H1 (cell line): ENCODE results near the gene GALK1. TPM values are rescaled to one million over a fixed set of nuclear protein-coding genes. Genes with fewer than 3 reads are reported as not detected.
A peak's percentile ranks its signal among the peaks of the same experiment; 100 is the strongest.

Experiments used
- CTCF ChIA-PET: fragments of 300-600 bp; sonication (Branson Sonifier 250); formaldehyde crosslinking; loops from one replicate; lab custom pipeline; 2021; ENCODE audit not compliant: partially characterized antibody; lab: Charles Lee
- POLR2A ChIA-PET: fragments of 300-600 bp; sonication (Branson Sonifier 250); formaldehyde crosslinking; loops from one replicate; lab custom pipeline; 2021; ENCODE audit warnings: inconsistent platforms; ENCODE audit not compliant: partially characterized antibody; lab: Charles Lee
- DNase-seq, 2 experiments: peaks; one replicate each; pipeline versions ENCODE4 v3.0.0 to v3.0.0-alpha.2; 2010 to 2022; ENCODE audit warnings: low spot score in 2 of 2, low read depth in 1 of 2, mixed read lengths in 1 of 2
- FAIRE-seq: peaks from 2 replicates; lab custom pipeline; 2011; peaks lifted over from hg19 to GRCh38; lab: Jason Lieb, UNC
- H2AFZ ChIP-seq: 2 replicates; pipeline ENCODE4 v1.8.1; 2012; ENCODE audit warnings: low read length, inconsistent platforms
- H2AK5ac ChIP-seq: 2 replicates; pipeline ENCODE4 v1.6.1; 2013; ENCODE audit warnings: low read depth, low read length
- H2BK120ac ChIP-seq: replicated peaks from 2 replicates; pipeline ENCODE3; 2013; ENCODE audit warnings: low read depth, low read length, inconsistent platforms
- H2BK12ac ChIP-seq: 2 replicates; pipeline ENCODE4 v1.6.1; 2013; ENCODE audit warnings: low read depth, low read length
- H2BK15ac ChIP-seq: 2 replicates; pipeline ENCODE4 v1.6.1; 2013; ENCODE audit warnings: low read length
- H2BK20ac ChIP-seq: 2 replicates; pipeline ENCODE4 v1.6.1; 2013; ENCODE audit warnings: low read length
- H2BK5ac ChIP-seq: 2 replicates; pipeline ENCODE4 v1.6.1; 2013; ENCODE audit warnings: low read depth, low read length
- H3K14ac ChIP-seq: 2 replicates; pipeline ENCODE4 v1.6.1; 2013; ENCODE audit warnings: inconsistent platforms; ENCODE audit not compliant: insufficient read length
- H3K18ac ChIP-seq: 2 replicates; pipeline ENCODE4 v1.6.1; 2013; ENCODE audit warnings: low read length; ENCODE audit errors: extremely low read depth
- H3K23ac ChIP-seq: 2 replicates; pipeline ENCODE4 v1.6.1; 2013; ENCODE audit warnings: inconsistent platforms; ENCODE audit not compliant: insufficient read length
- H3K23me2 ChIP-seq: 2 replicates; pipeline ENCODE4 v1.6.1; 2013; ENCODE audit warnings: low read depth, low read length
- H3K27ac ChIP-seq: 2 replicates; pipeline ENCODE4 v1.6.1; 2011; ENCODE audit warnings: low read depth, low read length, inconsistent platforms
- H3K27me3 ChIP-seq, 4 experiments: replicated peaks in 1 of 4; 1 replicate in 1 of 4; 2 replicates in 3 of 4; pipeline versions ENCODE4 v1.6.1 to v1.8.1; 2011 to 2013; ENCODE audit warnings: low read length in 3 of 4, mild to moderate bottlenecking in 3 of 4, inconsistent platforms in 2 of 4, mixed read lengths in 2 of 4, moderate library complexity in 1 of 4; ENCODE audit not compliant: control insufficient read depth in 3 of 4, insufficient read depth in 3 of 4; ENCODE audit errors: extremely low read depth in 1 of 4
- H3K36me3 ChIP-seq, 4 experiments: 2 replicates each; pipeline versions ENCODE4 v1.6.1 to v1.8.1; 2011 to 2013; ENCODE audit warnings: mild to moderate bottlenecking in 4 of 4, low read length in 3 of 4, moderate library complexity in 2 of 4, control low read depth in 1 of 4, inconsistent platforms in 1 of 4; ENCODE audit not compliant: insufficient read depth in 4 of 4, control insufficient read depth in 2 of 4
- H3K4ac ChIP-seq: replicated peaks from 2 replicates; pipeline ENCODE3; 2013; ENCODE audit warnings: low read length, low read depth, mixed read lengths, inconsistent platforms; ENCODE audit not compliant: insufficient read length
- H3K4me1 ChIP-seq, 4 experiments: replicated peaks in 1 of 4; 1 replicate in 1 of 4; 2 replicates in 3 of 4; pipeline versions ENCODE4 v1.6.1 to v1.8.1; 2011 to 2013; ENCODE audit warnings: low read length in 3 of 4, inconsistent platforms in 2 of 4, mixed read lengths in 1 of 4; ENCODE audit not compliant: insufficient read depth in 4 of 4, control insufficient read depth in 3 of 4
- H3K4me2 ChIP-seq, 2 experiments: 2 replicates each; pipeline versions ENCODE4 v1.6.1 to v1.8.1; 2011 to 2013; ENCODE audit warnings: low read depth in 2 of 2, low read length in 2 of 2, control low read depth in 1 of 2, inconsistent platforms in 1 of 2, mild to moderate bottlenecking in 1 of 2; ENCODE audit not compliant: insufficient read depth in 1 of 2
- H3K4me3 ChIP-seq, 4 experiments: fragments of 200-600, 300-600 bp in 1 of 4; sonication (generic), shearing (Covaris generic), sonication (Bioruptor Twin) in 1 of 4; 2 replicates each; pipeline versions ENCODE4 v1.5.1 to v1.8.1; 2011 to 2016; ENCODE audit warnings: low read length in 4 of 4, low read depth in 3 of 4, control low read depth in 2 of 4, inconsistent platforms in 2 of 4, mild to moderate bottlenecking in 2 of 4, mixed read lengths in 1 of 4, moderate library complexity in 1 of 4; ENCODE audit not compliant: insufficient read depth in 2 of 4; ENCODE audit errors: extremely low read depth in 1 of 4
- H3K56ac ChIP-seq: replicated peaks from 2 replicates; pipeline ENCODE3; 2013; ENCODE audit warnings: low read depth, mild to moderate bottlenecking, mixed read lengths, low read length, inconsistent platforms; ENCODE audit not compliant: insufficient read length
- H3K79me1 ChIP-seq: 2 replicates; pipeline ENCODE4 v1.6.1; 2013; ENCODE audit warnings: low read depth, low read length, control low read depth
- H3K79me2 ChIP-seq, 2 experiments: 2 replicates each; pipeline versions ENCODE4 v1.6.1 to v1.8.1; 2012 to 2013; ENCODE audit warnings: low read length in 2 of 2, mild to moderate bottlenecking in 2 of 2, inconsistent platforms in 1 of 2; ENCODE audit not compliant: insufficient read depth in 2 of 2, control insufficient read depth in 1 of 2
- H3K9ac ChIP-seq, 4 experiments: replicated peaks in 1 of 4; 1 replicate in 1 of 4; 2 replicates in 3 of 4; pipeline versions ENCODE4 v1.6.1 to v1.8.1; 2011 to 2013; ENCODE audit warnings: low read depth in 3 of 4, low read length in 3 of 4, control low read depth in 2 of 4, mild to moderate bottlenecking in 2 of 4, moderate library complexity in 2 of 4, inconsistent platforms in 1 of 4; ENCODE audit errors: extremely low read depth in 1 of 4
- H3K9me3 ChIP-seq, 2 experiments: 2 replicates each; pipeline versions ENCODE4 v1.6.1 to v1.8.1; 2012 to 2013; ENCODE audit warnings: mild to moderate bottlenecking in 2 of 2, moderate library complexity in 2 of 2, control low read depth in 1 of 2, inconsistent platforms in 1 of 2, low read depth in 1 of 2, low read length in 1 of 2, mixed read lengths in 1 of 2; ENCODE audit not compliant: insufficient read depth in 2 of 2
- H4K20me1 ChIP-seq, 2 experiments: replicated peaks in 1 of 2; 2 replicates each; pipeline versions ENCODE3 to v1.8.1; 2011 to 2013; ENCODE audit warnings: inconsistent platforms in 2 of 2, low read length in 2 of 2, mild to moderate bottlenecking in 1 of 2; ENCODE audit not compliant: insufficient read depth in 2 of 2, control insufficient read depth in 1 of 2
- H4K5ac ChIP-seq: 2 replicates; pipeline ENCODE4 v1.6.1; 2013; ENCODE audit warnings: low read length, low read depth, mixed read lengths, inconsistent platforms; ENCODE audit not compliant: insufficient read length
- H4K8ac ChIP-seq: 2 replicates; pipeline ENCODE4 v1.8.0; 2013; ENCODE audit warnings: mild to moderate bottlenecking, moderate library complexity, low read length, inconsistent platforms; ENCODE audit not compliant: insufficient read depth; ENCODE audit errors: extremely low read depth
- H4K91ac ChIP-seq: replicated peaks from 2 replicates; pipeline ENCODE3; 2013; ENCODE audit warnings: low read length, mixed read lengths, inconsistent platforms; ENCODE audit not compliant: insufficient read length
- CTCF ChIP-seq, 3 experiments: IDR thresholded peaks; 1 replicate in 2 of 3; 2 replicates in 1 of 3; pipeline versions ENCODE4 v1.5.1 to v1.6.1; 2011; ENCODE audit warnings: low read length in 3 of 3, mild to moderate bottlenecking in 3 of 3, inconsistent platforms in 2 of 3, low read depth in 1 of 3, moderate library complexity in 1 of 3; ENCODE audit not compliant: insufficient read depth in 1 of 3; ENCODE audit errors: control extremely low read depth in 1 of 3
- RAD21 ChIP-seq, 2 experiments: IDR thresholded peaks in 1 of 2; conservative IDR thresholded peaks in 1 of 2; 2 replicates each; pipeline ENCODE4 v1.6.1; 2011; ENCODE audit warnings: low read depth in 2 of 2, low read length in 2 of 2, improper control_type of control experiment in 1 of 2, inconsistent platforms in 1 of 2, mild to moderate bottlenecking in 1 of 2, moderate library complexity in 1 of 2
- WGBS, 2 experiments: shearing (Covaris generic) in 1 of 2; methylation state at CpG; one replicate each; pipeline versions ENCODE4 v1.1.6 to v1.1.7; 2013 to 2015; ENCODE audit warnings: low lambda C conversion rate in 2 of 2, mixed read lengths in 2 of 2, inconsistent platforms in 1 of 2, low coverage in 1 of 2, missing lambda C conversion rate in 1 of 2; ENCODE audit not compliant: insufficient replicate concordance in 2 of 2, insufficient coverage in 1 of 2, insufficient read length in 1 of 2; ENCODE audit errors: extremely low coverage in 1 of 2, missing lambda C conversion rate in 1 of 2; 5-methylcytosine and 5-hydroxymethylcytosine counted together
- polyA plus RNA-seq, 7 experiments: library from polyadenylated mRNA; depleted of rRNA in 3 of 7; stranded (reverse) in 5 of 7; unstranded in 2 of 7; fragments of >200 nt in 5 of 7; fragments of 200-250 nt in 2 of 7; gene quantifications; 1 replicate in 5 of 7; 2 replicates in 1 of 7; 4 replicates in 1 of 7; pipeline versions ENCODE4 v1.2.1 to v1.2.3, GENCODE V29; 2011 to 2013; ENCODE audit warnings: missing spikeins in 2 of 7, mixed read lengths in 2 of 7
- total RNA-seq: library from RNA; stranded (reverse); fragmentation: NEBNext Ultra II Directional; extraction: Animal tissue kit (Norgen Biotek cat#: 25700); gene quantifications from 2 replicates; pipeline ENCODE4 v1.2.1, GENCODE V29; 2021
- TF ChIP-seq, protein P1 (sequence below): IDR thresholded peaks from 2 replicates; pipeline ENCODE4 v1.6.1; 2011; ENCODE audit warnings: low read depth, mild to moderate bottlenecking, low read length; ENCODE audit not compliant: insufficient read depth

GALK1 gene
- total and polyA plus RNA-seq, 2 of the 8 experiments (the other 6 are each of a cell fraction or from before 2014, with no cell fraction given), result 34.1 to 47.9 TPM

GRCh38 chr17:75755205-75755901 is 9.6 kb downstream of the GALK1 start:
- Histone ChIP-seq H3K9me3 (no peaks in the 10 kb centered on the region), H3K4ac (no peak overlapping the region), H2AFZ (no peak overlapping the region), H3K9ac (no peak overlapping the region; a peak in 1 of 7 replicates), H2BK12ac (no peak overlapping the region), H3K56ac (no peak overlapping the region), H3K4me2 (no peak overlapping the region), H2BK5ac (no peak overlapping the region; the same call in 1 of the 2 replicates), H3K23ac (no peak overlapping the region), H4K20me1 (peaks cover 0 to 4% of the 10 kb centered on the region in 2 experiments), H3K36me3 (no peaks in the 10 kb centered on the region), H4K5ac (no peak overlapping the region), H3K27me3 (peaks cover 0 to 2% (median 0%) of the 10 kb centered on the region in 4 experiments; a peak in 2 of 7 replicates), H3K18ac (no peak overlapping the region), H4K91ac (no peak overlapping the region), H3K4me3 (no peak overlapping the region), H3K79me2 (no peaks in the 10 kb centered on the region), H3K23me2 (no peaks in the 10 kb centered on the region; the same call in 1 of the 2 replicates), H3K4me1 (peaks cover 0 to 7% (median 3%) of the 10 kb centered on the region in 4 experiments; a peak in 4 of 7 replicates), H3K79me1 (no peaks in the 10 kb centered on the region), H3K14ac (no peak overlapping the region), H2BK20ac (no peak overlapping the region), H2BK120ac (no peak overlapping the region), H2AK5ac (no peak overlapping the region), H4K8ac (no peak overlapping the region), H2BK15ac (no peak overlapping the region), H3K27ac (no peak overlapping the region)
- ChIA-PET POLR2A (interaction anchor here (1.2 to 15.1 kb wide), 5 partner anchors 10 to 34 kb away, joined by 3 to 425 read pairs (median 6); partner anchors contain the start of genes GALK1 and ITGB4), CTCF (interaction anchor here (0.9 to 19.5 kb wide), 10 partner anchors 6 to 127 kb away, joined by 3 to 359 read pairs (median 5); partner anchors contain the start of genes GALK1, SMIM5 and UNK)
- TF ChIP-seq, protein P1, sequence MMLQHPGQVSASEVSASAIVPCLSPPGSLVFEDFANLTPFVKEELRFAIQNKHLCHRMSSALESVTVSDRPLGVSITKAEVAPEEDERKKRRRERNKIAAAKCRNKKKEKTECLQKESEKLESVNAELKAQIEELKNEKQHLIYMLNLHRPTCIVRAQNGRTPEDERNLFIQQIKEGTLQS, result no peak
- TF ChIP-seq CTCF (IDR thresholded peaks at IDR 0.05; ENCODE audit: control extremely low read depth in 1 of 3, insufficient read depth in 1 of 3, low read depth in 1 of 3, low read length in 3 of 3), result peak in 1 of 3 experiments; percentile 13; a peak in 1 of 4 replicates
- peak in 1 of 2 experiments; percentile 3; a peak in 1 of 4 replicates for TF ChIP-seq RAD21 (IDR thresholded peaks at IDR 0.05 in 1 of 2, conservative IDR thresholded peaks at IDR 0.05 in 1 of 2; ENCODE audit: low read depth in 2 of 2, low read length in 2 of 2)
- no peak for FAIRE-seq
- 86% methylated on average over 18 of the region's 20 CpGs; no CpG with 5 or more reads in 1 of the 2 experiments for WGBS, 2 experiments
- peak in 1 of 2 experiments; percentile 53 for DNase-seq
